K562 (cell line): Measurements from ENCODE around the gene PPP1R10.

Experiments
- ETV5 ChIP-seq: sonication (generic); formaldehyde crosslinking; IDR thresholded peaks from 2 replicates; pipeline ENCODE4 v1.4.0; 2020; ENCODE audit warnings: low read depth, mild to moderate bottlenecking, missing genetic modification reagents
- SPI1 ChIP-seq: IDR thresholded peaks from 2 replicates; pipeline ENCODE4 v1.6.1; 2011; ENCODE audit warnings: low read depth, low read length, control low read depth, borderline replicate concordance
- TF ChIP-seq, protein P1 (sequence below): conservative IDR thresholded peaks from 2 replicates; pipeline ENCODE4 v1.6.1; 2011; ENCODE audit warnings: low read depth, mild to moderate bottlenecking, low read length; ENCODE audit not compliant: control insufficient read depth
- TF ChIP-seq, protein P2 (sequence below), 2 experiments: fragments of 450-650 bp in 1 of 2; sonication (generic) in 1 of 2; formaldehyde crosslinking; conservative IDR thresholded peaks; 2 replicates each; pipeline versions ENCODE4 v1.4.0 to v1.8.1; 2020 to 2022; ENCODE audit warnings: mild to moderate bottlenecking in 1 of 2, missing genetic modification reagents in 1 of 2

DNA sequence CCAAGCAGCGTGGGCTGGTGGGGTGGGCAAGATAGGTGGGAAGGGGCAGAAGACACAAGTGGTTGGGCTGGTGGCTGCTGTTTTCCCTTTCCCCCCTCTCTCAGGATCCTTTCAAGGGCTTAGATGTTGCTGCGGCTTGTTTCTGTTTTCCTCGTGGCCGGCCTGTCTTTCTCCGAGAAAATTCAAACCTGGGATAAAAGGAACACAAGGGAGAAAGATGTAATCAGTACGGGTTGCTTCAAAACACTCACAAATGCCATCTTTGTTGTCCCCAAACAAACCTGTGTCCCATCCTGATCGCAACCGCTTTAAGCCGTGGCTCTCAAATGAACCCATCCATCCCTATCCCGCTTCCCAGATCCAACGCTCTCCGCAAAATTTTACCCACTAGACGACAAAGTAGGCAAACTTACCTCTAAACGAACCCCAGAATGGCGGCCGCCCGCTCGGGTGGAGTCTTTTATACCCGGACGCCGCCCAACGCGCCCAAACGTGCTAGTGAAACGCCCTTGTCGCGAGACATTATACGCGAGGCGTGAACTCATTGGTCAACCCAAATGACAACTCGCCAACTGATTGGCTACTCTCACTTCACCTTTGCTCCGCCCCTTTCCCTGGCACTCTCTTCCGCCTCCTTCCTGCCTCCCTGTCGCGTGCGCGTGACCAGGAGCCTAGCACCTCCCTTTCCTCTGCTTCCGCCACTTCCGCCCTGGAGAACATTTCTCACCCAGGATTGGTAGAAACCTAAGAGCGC, at the start of gene PPP1R10:
- TF ChIP-seq ETV5: no peak; the same call in 1 of the 2 replicates
- TF ChIP-seq SPI1: peak; percentile 96
- TF ChIP-seq, protein P1, sequence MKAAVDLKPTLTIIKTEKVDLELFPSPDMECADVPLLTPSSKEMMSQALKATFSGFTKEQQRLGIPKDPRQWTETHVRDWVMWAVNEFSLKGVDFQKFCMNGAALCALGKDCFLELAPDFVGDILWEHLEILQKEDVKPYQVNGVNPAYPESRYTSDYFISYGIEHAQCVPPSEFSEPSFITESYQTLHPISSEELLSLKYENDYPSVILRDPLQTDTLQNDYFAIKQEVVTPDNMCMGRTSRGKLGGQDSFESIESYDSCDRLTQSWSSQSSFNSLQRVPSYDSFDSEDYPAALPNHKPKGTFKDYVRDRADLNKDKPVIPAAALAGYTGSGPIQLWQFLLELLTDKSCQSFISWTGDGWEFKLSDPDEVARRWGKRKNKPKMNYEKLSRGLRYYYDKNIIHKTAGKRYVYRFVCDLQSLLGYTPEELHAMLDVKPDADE: peak; percentile 95
- TF ChIP-seq, protein P2, sequence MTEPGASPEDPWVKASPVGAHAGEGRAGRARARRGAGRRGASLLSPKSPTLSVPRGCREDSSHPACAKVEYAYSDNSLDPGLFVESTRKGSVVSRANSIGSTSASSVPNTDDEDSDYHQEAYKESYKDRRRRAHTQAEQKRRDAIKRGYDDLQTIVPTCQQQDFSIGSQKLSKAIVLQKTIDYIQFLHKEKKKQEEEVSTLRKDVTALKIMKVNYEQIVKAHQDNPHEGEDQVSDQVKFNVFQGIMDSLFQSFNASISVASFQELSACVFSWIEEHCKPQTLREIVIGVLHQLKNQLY (CRISPR knock-in tag; conservative IDR thresholded peaks at IDR 0.05): peak in 1 of 2 experiments; percentile 93; a peak in 2 of 4 replicates
